Measurements from ENCODE around the gene PARM1.

The PARM1 gene

GRCh38 chr4:75057369-75057768 is 124.5 kb downstream of the PARM1 start:
- intact Hi-C loops (cut with DNase I): no loop called here
- peak in 1 of 10 donors; percentile 67 for DNase-seq

- intact Hi-C loops (cut with DNase I): no loop called here
- DNase-seq: peak in 2 of 10 donors; percentile 76 to 88
Measured at GRCh38 chr4:75058486-75058885, 125.6 kb downstream of the PARM1 start.

GRCh38 chr4:75063433-75063832 is 130.5 kb downstream of the PARM1 start:
- DNase-seq: no peak
- intact Hi-C loops (cut with DNase I): no loop called here

GRCh38 chr4:75065909-75066308 is 133.0 kb downstream of the PARM1 start:
- DNase-seq: no peak
- intact Hi-C loops (cut with DNase I): no loop called here

GRCh38 chr4:75069493-75070074 is 136.7 kb downstream of the PARM1 start:
- DNase-seq: no peak
- intact Hi-C loops (cut with DNase I): no loop called here

- DNase-seq: no peak
- intact Hi-C loops (cut with DNase I): no loop called here
Measured at GRCh38 chr4:75071317-75071716, 138.4 kb downstream of the PARM1 start.

- intact Hi-C loops (cut with DNase I): no loop called here
- no peak for DNase-seq
Measured at GRCh38 chr4:75080888-75081287, 148.0 kb downstream of the PARM1 start.

GRCh38 chr4:75081561-75081960 is 148.6 kb downstream of the PARM1 start:
- intact Hi-C loops (cut with DNase I): no loop called here
- DNase-seq: no peak

- intact Hi-C loops (cut with DNase I): no loop called here
- DNase-seq: no peak
Measured at GRCh38 chr4:75087416-75087815, 154.5 kb downstream of the PARM1 start.

- intact Hi-C loops (cut with DNase I): no loop called here
- DNase-seq: no peak
Measured at GRCh38 chr4:75087865-75088264, 154.9 kb downstream of the PARM1 start.

GRCh38 chr4:75089206-75089605 is 156.3 kb downstream of the PARM1 start:
- intact Hi-C loops (cut with DNase I): no loop called here
- no peak for DNase-seq

GRCh38 chr4:75099321-75099720 is 166.4 kb downstream of the PARM1 start:
- intact Hi-C loops (cut with DNase I): no loop called here
- DNase-seq: no peak
